Fibroblast of mammary gland (primary cell): ENCODE data around the gene ARHGAP15.

ENCODE experiments used
- DNase-seq: peaks from one replicate; pipeline ENCODE4 v3.0.0-alpha.2; 2010; ENCODE audit warnings: low read depth
- H3K4me3 ChIP-seq: 2 replicates; pipeline ENCODE4 v1.5.1; 2011; ENCODE audit warnings: low read depth, mild to moderate bottlenecking, low read length, moderate library complexity; ENCODE audit not compliant: control insufficient read depth
- CTCF ChIP-seq: conservative IDR thresholded peaks from 2 replicates; pipeline ENCODE4 v1.5.1; 2011; ENCODE audit warnings: low read depth, low read length, inconsistent platforms; ENCODE audit not compliant: control insufficient read depth, insufficient read depth

Gene ARHGAP15

DNA sequence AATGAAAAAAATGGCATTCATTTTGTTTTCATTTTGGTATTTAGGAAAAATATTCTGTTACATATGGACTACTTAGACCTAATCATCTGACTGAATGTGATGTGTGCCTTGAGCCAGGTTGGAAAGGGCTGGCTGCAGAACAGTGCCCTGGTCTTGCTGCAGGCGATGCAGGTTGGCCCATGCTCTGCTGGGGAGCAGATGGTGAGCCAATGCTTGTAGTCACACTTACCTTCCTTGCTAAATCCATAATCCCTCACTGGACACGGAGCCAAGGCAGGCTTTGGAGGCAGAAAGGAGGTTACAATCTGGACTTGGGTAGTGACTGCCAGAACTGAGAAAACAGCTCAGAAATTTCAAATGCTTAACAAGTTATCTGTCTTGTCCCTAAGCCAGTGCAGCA lies 228.7 kb downstream of the ARHGAP15 start:
- no peak overlapping the region for H3K4me3 ChIP-seq
- no peak for TF ChIP-seq CTCF
- DNase-seq: no peak

DNA sequence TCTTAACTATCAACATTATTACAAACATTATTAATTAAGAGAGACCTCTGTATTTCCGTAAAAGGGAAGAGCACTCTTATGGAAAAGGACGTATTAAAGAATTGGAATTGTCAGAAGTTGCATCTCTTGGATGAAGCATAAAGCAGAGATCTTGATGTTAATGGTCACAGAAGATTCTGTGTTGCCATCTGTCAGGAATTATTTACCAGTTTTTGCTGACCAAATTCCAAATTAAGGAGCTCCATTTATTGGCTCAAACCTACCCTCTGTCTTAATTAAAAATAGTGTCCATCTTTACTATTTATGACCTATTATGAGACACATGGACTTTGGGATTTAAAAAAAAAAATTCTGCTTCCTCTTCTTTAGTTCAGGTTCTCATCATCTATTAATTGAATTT lies 232.1 kb downstream of the ARHGAP15 start:
- TF ChIP-seq CTCF: no peak
- no peak overlapping the region for H3K4me3 ChIP-seq
- DNase-seq: no peak

DNA sequence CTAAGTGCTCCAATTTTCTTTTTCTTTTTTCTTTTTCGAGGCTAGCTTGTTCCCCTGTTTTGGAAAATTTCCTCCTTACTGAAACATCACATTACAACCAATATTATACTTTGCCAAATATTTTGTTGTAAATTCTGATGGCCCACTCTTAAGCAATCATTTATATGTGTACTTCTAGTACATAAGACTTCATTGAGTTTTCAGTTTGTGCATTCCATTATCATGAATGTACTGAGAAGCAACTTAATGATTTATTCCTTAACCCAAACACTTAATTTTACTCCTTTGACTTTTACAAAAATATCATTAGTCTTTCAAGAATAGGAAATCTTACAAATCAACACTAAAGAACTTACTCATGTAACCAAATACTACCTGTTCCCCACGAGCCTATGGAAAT lies 242.4 kb downstream of the ARHGAP15 start:
- no peak overlapping the region for H3K4me3 ChIP-seq
- no peak for TF ChIP-seq CTCF
- DNase-seq: peak; percentile 10

DNA sequence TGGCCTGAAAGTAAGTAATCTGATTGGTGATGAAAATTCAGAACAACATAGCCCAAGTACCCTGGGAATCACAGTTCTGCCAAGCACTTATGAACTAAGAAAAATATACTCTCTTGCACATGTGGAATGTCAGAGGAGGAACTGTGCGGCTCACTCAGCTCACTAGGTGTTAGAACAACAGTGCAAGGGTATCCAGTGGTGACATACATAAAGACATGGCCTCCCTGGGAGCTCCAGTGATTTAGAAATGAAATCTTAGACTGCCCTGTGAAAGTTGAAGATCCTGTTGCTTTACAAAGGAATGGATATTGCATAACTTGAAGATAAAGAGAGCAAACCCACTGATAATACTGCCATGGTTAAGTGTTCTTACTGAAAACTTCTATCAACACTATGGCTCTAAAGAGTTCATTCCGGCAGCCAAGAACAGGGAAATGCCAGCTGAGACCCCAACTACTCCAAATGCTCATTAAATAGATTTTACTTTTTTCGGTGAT lies 246.2 kb downstream of the ARHGAP15 start:
- no peak overlapping the region for H3K4me3 ChIP-seq
- DNase-seq: no peak
- no peak for TF ChIP-seq CTCF

GRCh38 chr2:143378996-143379395 lies 249.8 kb downstream of the ARHGAP15 start:
- DNase-seq: no peak
- H3K4me3 ChIP-seq: no peak overlapping the region
- TF ChIP-seq CTCF: no peak

GRCh38 chr2:143379955-143380354 lies 250.7 kb downstream of the ARHGAP15 start:
- no peak for DNase-seq
- no peak overlapping the region for H3K4me3 ChIP-seq
- no peak for TF ChIP-seq CTCF

DNA sequence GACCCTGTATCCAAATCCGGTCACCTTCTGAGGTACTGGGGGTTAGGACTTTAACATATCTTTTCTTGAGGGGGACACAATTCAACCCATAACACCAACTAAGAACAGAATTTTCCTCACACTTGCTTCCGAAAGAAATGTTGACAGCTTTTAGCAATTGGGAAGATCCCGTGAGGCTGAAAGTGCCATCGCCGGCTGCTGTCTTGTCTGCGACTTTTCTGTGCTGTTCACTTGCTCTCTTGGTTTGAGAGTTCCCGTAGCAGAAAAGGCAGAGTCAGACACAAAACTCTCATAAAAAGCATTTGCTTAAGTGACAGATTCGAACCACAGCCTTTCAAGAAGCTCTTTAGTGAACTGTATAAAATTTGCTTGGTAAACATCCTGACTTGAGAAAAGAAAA lies 253.4 kb downstream of the ARHGAP15 start:
- no peak for DNase-seq
- H3K4me3 ChIP-seq: no peak overlapping the region
- TF ChIP-seq CTCF: no peak
